ENCODE measurements around the gene SMIM13.
"Not testable (repeated sequence)": the region's sequence is repeated elsewhere in the genome, so short reads cannot be mapped to it uniquely, and the experiment has no call there.

Gene SMIM13

DNA sequence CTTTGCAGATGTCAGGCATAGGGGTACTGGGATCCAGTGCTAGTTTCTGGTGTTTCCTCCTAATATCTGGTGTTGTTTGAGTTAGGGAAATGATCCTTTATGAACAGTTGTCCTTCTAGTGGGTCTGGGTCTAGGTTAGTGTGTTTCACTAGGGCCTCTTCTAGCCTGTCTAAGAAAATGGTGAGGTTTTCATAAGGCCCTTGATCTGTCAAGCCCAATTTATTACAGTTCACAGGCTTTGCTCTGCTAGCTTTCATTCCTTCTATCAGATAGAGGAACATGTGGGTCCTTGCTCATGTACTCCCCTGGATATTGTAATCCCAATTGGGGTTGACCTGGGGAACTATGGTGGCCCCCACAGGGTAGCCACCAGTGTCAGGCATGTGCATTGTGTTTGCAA, 15.1 kb downstream of the SMIM13 start:
- TF ChIP-seq CTCF (IDR thresholded peaks at IDR 0.05; ENCODE audit: low read depth, low read length) = no peak
- DNase-seq (ENCODE audit: extremely low read depth, low read depth) = no peak

GRCh38 chr6:11110921-11111768, 17.5 kb downstream of the SMIM13 start, which contains the start of gene ERVFRD-1:
ERVFRD-1 (minus strand) TSS chr6:11111725; CDS start chr6:11105310, 6,415 bp downstream.
- no peak for TF ChIP-seq CTCF (IDR thresholded peaks at IDR 0.05; ENCODE audit: low read depth, low read length)
- DNase-seq (ENCODE audit: extremely low read depth, low read depth) = no peak

GRCh38 chr6:11111769-11112437, 18.3 kb downstream of the SMIM13 start:
- no peak for TF ChIP-seq CTCF (IDR thresholded peaks at IDR 0.05; ENCODE audit: low read depth, low read length)
- DNase-seq (ENCODE audit: extremely low read depth, low read depth) = no peak

DNA sequence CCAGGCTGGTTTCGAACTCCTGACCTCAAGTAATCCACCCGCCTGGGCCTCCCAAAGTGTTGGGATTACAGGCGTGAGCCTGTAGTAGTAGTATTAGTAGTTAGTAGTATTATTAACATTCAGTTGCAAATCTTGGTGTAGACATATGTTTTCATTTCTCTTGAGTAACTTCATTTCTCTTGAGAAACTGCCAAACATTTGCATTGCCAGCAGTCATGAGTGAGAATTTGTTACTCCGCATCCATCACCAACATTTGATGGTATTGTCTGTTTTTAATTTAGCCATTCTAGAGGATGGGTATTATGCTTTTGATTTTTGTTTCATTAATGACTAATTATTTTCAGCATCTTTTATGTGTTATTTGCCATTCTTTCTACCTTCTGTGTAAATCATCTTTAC, 19.4 kb downstream of the SMIM13 start:
- DNase-seq (ENCODE audit: extremely low read depth, low read depth) = no peak
- TF ChIP-seq CTCF (IDR thresholded peaks at IDR 0.05; ENCODE audit: low read depth, low read length) = no peak

- DNase-seq (ENCODE audit: extremely low read depth, low read depth) = not testable (repeated sequence)
Measured at GRCh38 chr6:11115808-11116536, 22.3 kb downstream of the SMIM13 start.

DNA sequence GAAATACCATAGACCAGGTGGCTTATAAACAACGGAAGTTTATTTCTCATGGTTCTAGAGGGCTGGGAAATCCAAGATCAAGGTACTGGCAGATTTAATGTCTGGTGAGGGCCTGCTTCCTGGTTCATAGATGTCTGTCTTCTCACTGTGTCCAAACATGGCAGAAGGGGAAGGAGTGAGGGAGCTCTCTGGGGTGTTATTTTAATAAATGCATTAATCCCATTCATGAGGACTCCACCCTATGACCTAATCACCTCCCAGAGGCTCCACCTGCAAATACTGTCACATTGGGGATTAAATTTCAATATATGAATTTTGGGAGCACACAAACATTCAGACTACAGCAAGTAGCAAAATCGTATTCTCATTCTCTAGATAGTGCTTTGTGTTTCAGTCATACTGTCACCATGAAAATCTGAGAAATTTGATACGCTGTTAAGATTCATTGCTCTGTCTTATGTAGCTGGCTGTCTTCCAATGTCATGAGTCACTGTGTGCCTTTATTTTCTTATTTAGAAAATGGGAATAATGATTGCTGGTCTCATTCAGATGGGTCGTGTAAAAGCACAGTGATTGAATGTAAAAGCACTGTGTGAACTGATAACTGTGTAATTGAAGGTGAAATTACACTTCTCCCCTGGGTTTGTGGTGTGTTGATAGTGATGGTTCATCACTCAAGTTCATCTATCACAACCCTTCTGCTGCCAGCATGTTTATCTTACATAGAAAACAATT, 26.8 kb downstream of the SMIM13 start:
- no peak for TF ChIP-seq CTCF (IDR thresholded peaks at IDR 0.05; ENCODE audit: low read depth, low read length)
- DNase-seq (ENCODE audit: extremely low read depth, low read depth) = no peak

GRCh38 chr6:11121851-11122250, 28.2 kb downstream of the SMIM13 start:
- TF ChIP-seq CTCF (IDR thresholded peaks at IDR 0.05; ENCODE audit: low read depth, low read length) = no peak
- no peak for DNase-seq (ENCODE audit: extremely low read depth, low read depth)

All from AG09319 (cell line).